ENCODE results near the gene CACNA1H.
A peak's percentile ranks its signal among the peaks of the same experiment; 100 is the strongest.
"Not testable (repeated sequence)": the region's sequence is repeated elsewhere in the genome, so short reads cannot be mapped to it uniquely, and the experiment has no call there.

The CACNA1H gene

GRCh38 chr16:1194665-1195392 lies 41.9 kb downstream of the CACNA1H start:
- no peak for DNase-seq

GRCh38 chr16:1195393-1195666 lies 42.4 kb downstream of the CACNA1H start:
- DNase-seq: no peak

- DNase-seq: no peak
Observed at GRCh38 chr16:1196494-1196893, 43.6 kb downstream of the CACNA1H start.

- DNase-seq: no peak
Observed at GRCh38 chr16:1197237-1197866, 44.4 kb downstream of the CACNA1H start.

- DNase-seq: no peak
Observed at GRCh38 chr16:1198194-1198593, 45.3 kb downstream of the CACNA1H start.

- DNase-seq: not testable (repeated sequence)
Observed at GRCh38 chr16:1198671-1199346, 45.9 kb downstream of the CACNA1H start.

GRCh38 chr16:1199347-1200013 lies 46.6 kb downstream of the CACNA1H start:
- no peak for DNase-seq

- no peak for DNase-seq
Observed at GRCh38 chr16:1200014-1200627, 47.2 kb downstream of the CACNA1H start.

- no peak for DNase-seq
Observed at GRCh38 chr16:1201444-1201843, 48.5 kb downstream of the CACNA1H start.

GRCh38 chr16:1202274-1202673 lies 49.4 kb downstream of the CACNA1H start:
- DNase-seq: no peak

- no peak for DNase-seq
Observed at GRCh38 chr16:1204933-1205332, 52.0 kb downstream of the CACNA1H start.

GRCh38 chr16:1206326-1206725 lies 53.4 kb downstream of the CACNA1H start:
- DNase-seq: no peak

- DNase-seq: peak; percentile 15
Observed at GRCh38 chr16:1206786-1207185, 53.9 kb downstream of the CACNA1H start.

- DNase-seq: peak; percentile 5
Observed at GRCh38 chr16:1208239-1208830, 55.4 kb downstream of the CACNA1H start.

- DNase-seq: no peak
Observed at GRCh38 chr16:1209081-1209480, 56.2 kb downstream of the CACNA1H start.

GRCh38 chr16:1210461-1210860 lies 57.6 kb downstream of the CACNA1H start:
- DNase-seq: no peak

GRCh38 chr16:1211451-1212268 lies 58.8 kb downstream of the CACNA1H start:
- DNase-seq: no peak

GRCh38 chr16:1212616-1213194 lies 59.8 kb downstream of the CACNA1H start:
- DNase-seq: no peak

GRCh38 chr16:1213231-1213630 lies 60.3 kb downstream of the CACNA1H start:
- DNase-seq: no peak

- no peak for DNase-seq
Observed at GRCh38 chr16:1213796-1214372, 61.0 kb downstream of the CACNA1H start.

GRCh38 chr16:1214719-1215118 lies 61.8 kb downstream of the CACNA1H start:
- DNase-seq: no peak

All from activated effector memory CD4-positive, alpha-beta T cell treated with Interleukin-2 at 50 U/mL for 16 hours (primary cell).